Measurements from ENCODE around the gene SLC26A5. TPM values are rescaled to one million over a fixed set of nuclear protein-coding genes. Genes with fewer than 3 reads are reported as not detected.

The SLC26A5 gene
- total RNA-seq, 1 donor from 2014 or later, result not detected

DNA sequence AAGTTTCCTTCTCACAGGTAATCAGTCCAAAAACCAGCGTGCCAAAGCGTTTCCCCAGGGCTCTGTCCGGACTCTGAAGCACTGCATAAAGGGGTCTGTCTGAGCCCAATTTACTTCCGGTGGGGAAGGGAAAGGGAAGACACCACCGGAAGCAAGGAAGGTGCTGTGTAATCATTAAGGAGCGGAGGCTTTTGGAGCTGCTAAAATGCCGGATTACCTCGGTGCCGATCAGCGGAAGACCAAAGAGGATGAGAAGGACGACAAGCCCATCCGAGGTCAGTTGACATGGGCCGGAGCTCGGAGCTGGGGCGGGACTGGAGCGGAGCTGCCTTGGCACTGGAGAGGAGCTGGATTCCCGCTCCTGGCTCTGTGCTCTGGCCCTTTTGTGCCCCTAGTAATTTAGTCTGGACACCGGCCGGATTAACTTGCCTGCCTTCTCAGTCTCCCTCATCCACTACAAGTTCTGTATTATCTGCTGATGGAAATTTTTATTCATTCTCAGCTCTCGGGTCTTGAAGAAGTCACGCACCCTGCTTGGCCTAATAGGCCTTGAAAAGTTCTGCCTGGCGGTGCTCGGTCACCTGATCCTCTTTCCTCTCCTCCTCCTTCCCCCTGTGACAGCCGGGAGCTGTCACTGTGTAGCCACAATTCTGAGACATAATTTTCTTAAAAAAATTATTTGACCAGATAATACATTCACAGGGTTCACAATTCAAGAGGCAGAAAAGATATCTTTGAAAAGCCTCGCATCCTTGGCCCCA, 98.3 kb downstream of the SLC26A5 start, which contains the start of gene PSMC2:
PSMC2 (plus strand) TSS at position 137 of the 761 bp plus-strand sequence; CDS start at position 206, 69 bp downstream.
- peak; percentile 82 for ATAC-seq

- ATAC-seq, result no peak
These were observed 99.6 kb downstream of the SLC26A5 start for GRCh38 chr7:103346396-103346795.

DNA sequence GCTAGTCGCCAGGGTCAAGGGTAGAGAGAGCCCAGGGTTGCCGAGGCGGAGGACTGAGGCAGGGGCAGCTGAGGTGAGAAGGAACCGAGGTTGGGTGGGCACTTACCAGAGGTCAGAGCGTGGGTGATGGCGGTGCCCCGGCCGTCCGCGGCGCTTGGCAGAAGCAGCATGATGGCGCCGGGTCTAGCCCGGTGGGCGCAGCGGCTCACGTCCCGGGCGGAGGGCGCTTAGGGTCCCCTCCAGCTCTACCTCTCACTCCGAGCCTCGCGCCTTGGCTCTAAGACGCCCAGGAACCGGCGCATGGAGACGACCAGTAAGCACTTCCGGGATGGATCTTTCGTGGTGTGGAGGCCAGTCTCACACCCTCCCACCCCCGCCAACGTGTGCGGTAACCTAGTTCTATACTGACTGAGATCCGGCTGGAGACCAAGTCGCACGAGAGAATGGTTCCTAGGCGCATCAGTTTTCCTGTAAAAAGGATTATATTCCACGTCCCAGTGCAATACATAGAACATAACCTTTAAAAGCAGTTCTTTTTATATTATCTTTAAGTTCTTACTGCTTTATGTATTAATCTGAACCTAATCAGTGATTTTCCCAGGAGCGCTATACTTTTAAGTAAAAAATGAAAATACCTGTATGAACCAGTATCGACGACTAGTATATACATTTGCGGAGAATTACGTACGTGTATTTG, 101.4 kb downstream of the SLC26A5 start, which contains the start of gene DNAJC2:
DNAJC2 (minus strand) TSS at position 315 of the 697 bp plus-strand sequence; CDS start at position 170, 145 bp downstream.
- peak; percentile 96 for ATAC-seq

GRCh38 chr7:103343758-103344452, 102.1 kb downstream of the SLC26A5 start:
- peak; percentile 33 for ATAC-seq

DNA sequence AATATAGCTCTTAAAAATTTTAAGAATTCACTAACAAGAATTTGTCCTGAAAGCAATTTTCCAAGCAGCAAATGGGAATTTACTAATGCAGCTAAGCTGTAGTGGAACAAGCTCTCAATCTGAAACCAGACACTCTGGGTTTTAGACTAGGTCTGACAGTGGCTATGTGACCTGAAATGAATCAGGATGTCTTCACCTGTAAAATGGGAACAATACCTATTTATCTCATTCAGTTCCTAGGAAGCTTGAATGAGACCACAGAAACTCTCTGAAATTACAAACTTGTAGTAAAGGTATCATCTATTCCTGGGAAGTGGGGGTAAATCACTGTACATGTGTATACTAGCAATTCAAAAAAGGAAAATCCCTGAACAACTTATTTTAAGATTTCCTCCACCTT, 102.7 kb downstream of the SLC26A5 start:
- ATAC-seq, result no peak

DNA sequence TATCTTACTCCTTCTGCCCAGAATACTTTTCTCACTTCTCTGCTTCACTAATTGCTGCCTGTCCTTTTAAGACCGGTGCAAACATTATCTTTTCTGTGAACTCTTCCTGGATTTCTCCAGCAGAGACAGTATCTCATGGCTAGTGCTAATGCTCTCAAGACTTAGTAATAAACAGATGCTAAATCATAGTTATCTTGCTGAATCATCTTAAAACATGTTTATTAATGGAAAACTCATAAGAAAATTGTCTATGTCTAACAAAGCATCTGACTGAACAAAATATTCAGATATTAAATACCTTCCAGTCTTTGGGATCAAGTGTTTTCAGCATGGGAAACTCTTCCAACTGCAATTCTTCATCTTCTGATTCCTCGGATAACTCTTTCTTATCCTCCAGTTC, 104.5 kb downstream of the SLC26A5 start:
- ATAC-seq, result no peak

DNA sequence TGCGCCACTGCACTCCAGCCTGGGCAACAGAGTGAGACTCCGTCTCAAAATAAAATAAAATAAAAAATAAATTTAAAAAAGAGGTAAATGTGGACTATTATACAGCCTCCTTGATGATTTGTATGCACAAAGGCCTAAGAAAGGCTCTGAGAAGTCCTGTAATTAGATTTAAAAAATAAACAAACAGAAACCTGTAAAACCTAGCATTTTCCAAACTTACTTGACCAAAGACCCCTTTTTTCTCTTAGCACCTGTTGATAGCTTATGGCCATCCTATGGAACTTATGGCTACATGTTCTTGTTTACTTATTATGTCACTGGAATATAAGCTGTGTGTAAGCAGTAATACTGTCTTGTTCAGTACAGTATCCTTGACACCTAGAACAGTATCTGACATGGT, 107.1 kb downstream of the SLC26A5 start:
- ATAC-seq, result no peak

GRCh38 chr7:103336761-103337160, 109.2 kb downstream of the SLC26A5 start:
- no peak for ATAC-seq

- ATAC-seq, result no peak
These were observed 120.3 kb downstream of the SLC26A5 start for GRCh38 chr7:103325744-103326143.

Other genes with a start within 250 kb of the SLC26A5 start
- gene PMPCB, start 148.8 kb downstream of the SLC26A5 start, total RNA-seq, result 42.0 TPM
- 14.6 TPM for gene DNAJC2, start 101.4 kb downstream of the SLC26A5 start, total RNA-seq
- 73.1 TPM for gene PSMC2, start 98.6 kb downstream of the SLC26A5 start, total RNA-seq

All from esophagus mucosa (tissue), 1 donor.